ENCODE measurements around the gene ISCA1.
"Not testable (repeated sequence)": the region's sequence is repeated elsewhere in the genome, so short reads cannot be mapped to it uniquely, and the experiment has no call there.

ISCA1 gene

GRCh38 chr9:86282077-86282978, at the start of gene ISCA1:
ISCA1 (minus strand) TSS chr9:86282538; CDS start chr9:86282458, 80 bp downstream.
- peak; percentile 99 for DNase-seq

GRCh38 chr9:86330186-86330585, 47.8 kb upstream of the ISCA1 start:
- DNase-seq = no peak

GRCh38 chr9:86329649-86330048, 47.3 kb upstream of the ISCA1 start:
- DNase-seq = no peak

GRCh38 chr9:86328156-86328555, 45.8 kb upstream of the ISCA1 start:
- no peak for DNase-seq

- DNase-seq = no peak
Observed at GRCh38 chr9:86326536-86326935, 44.2 kb upstream of the ISCA1 start.

- no peak for DNase-seq
Observed at GRCh38 chr9:86324901-86325300, 42.6 kb upstream of the ISCA1 start.

GRCh38 chr9:86324308-86324707, 42.0 kb upstream of the ISCA1 start:
- no peak for DNase-seq

- DNase-seq = no peak
Observed at GRCh38 chr9:86322973-86323644, 40.8 kb upstream of the ISCA1 start.

GRCh38 chr9:86321373-86321772, 39.0 kb upstream of the ISCA1 start:
- DNase-seq = no peak

- no peak for DNase-seq
Observed at GRCh38 chr9:86318187-86318586, 35.8 kb upstream of the ISCA1 start.

GRCh38 chr9:86315078-86315477, 32.7 kb upstream of the ISCA1 start:
- no peak for DNase-seq

- DNase-seq = not testable (repeated sequence)
Observed at GRCh38 chr9:86312959-86313358, 30.6 kb upstream of the ISCA1 start.

GRCh38 chr9:86308687-86309086, 26.3 kb upstream of the ISCA1 start:
- no peak for DNase-seq

- DNase-seq = no peak
Observed at GRCh38 chr9:86304236-86304730, 21.9 kb upstream of the ISCA1 start.

- DNase-seq = no peak
Observed at GRCh38 chr9:86303316-86303975, 21.1 kb upstream of the ISCA1 start.

GRCh38 chr9:86301686-86302085, 19.3 kb upstream of the ISCA1 start:
- no peak for DNase-seq

GRCh38 chr9:86300701-86301100, 18.4 kb upstream of the ISCA1 start:
- no peak for DNase-seq

- DNase-seq = no peak
Observed at GRCh38 chr9:86298873-86299272, 16.5 kb upstream of the ISCA1 start.

- not testable (repeated sequence) for DNase-seq
Observed at GRCh38 chr9:86290341-86290740, 8.0 kb upstream of the ISCA1 start.

- DNase-seq = no peak
Observed at GRCh38 chr9:86288499-86289198, 6.3 kb upstream of the ISCA1 start.

GRCh38 chr9:86287013-86287412, 4.7 kb upstream of the ISCA1 start:
- DNase-seq = peak; percentile 71

- no peak for DNase-seq
Observed at GRCh38 chr9:86286278-86286677, 3.9 kb upstream of the ISCA1 start.

- no peak for DNase-seq
Observed at GRCh38 chr9:86285261-86285660, 2.9 kb upstream of the ISCA1 start.

Measured in islet precursor cell (in vitro differentiated cells).